HCEC 1CT (cell line): Measurements from ENCODE around the gene GADD45G.

Source experiments
- DNase-seq: peaks from one replicate; pipeline ENCODE4 v3.0.0-alpha.2; 2017

GADD45G gene

GRCh38 chr9:89592963-89593726 is 11.7 kb upstream of the GADD45G start:
- no peak for DNase-seq

GRCh38 chr9:89593727-89594427 is 10.9 kb upstream of the GADD45G start:
- no peak for DNase-seq

- DNase-seq: no peak
These were observed 9.8 kb upstream of the GADD45G start for GRCh38 chr9:89594811-89595550.

GRCh38 chr9:89595646-89596045 is 9.2 kb upstream of the GADD45G start:
- no peak for DNase-seq

- DNase-seq: no peak
These were observed 7.8 kb upstream of the GADD45G start for GRCh38 chr9:89596937-89597555.

- DNase-seq: peak; percentile 21
These were observed 7.0 kb upstream of the GADD45G start for GRCh38 chr9:89597711-89598362.

GRCh38 chr9:89598363-89598713 is 6.5 kb upstream of the GADD45G start:
- no peak for DNase-seq

GRCh38 chr9:89598926-89599325 is 5.9 kb upstream of the GADD45G start:
- no peak for DNase-seq

GRCh38 chr9:89600831-89601230 is 4.0 kb upstream of the GADD45G start:
- no peak for DNase-seq

- DNase-seq: no peak
These were observed 3.5 kb upstream of the GADD45G start for GRCh38 chr9:89601306-89601705.

GRCh38 chr9:89601856-89602562 is 2.8 kb upstream of the GADD45G start:
- no peak for DNase-seq

- DNase-seq: peak; percentile 48
These were observed 1.6 kb upstream of the GADD45G start for GRCh38 chr9:89602978-89603766.

GRCh38 chr9:89603767-89604665 is 796 bp upstream of the GADD45G start:
- no peak for DNase-seq

- DNase-seq: no peak
These were observed 745 bp downstream of the GADD45G start for GRCh38 chr9:89605465-89606048.

GRCh38 chr9:89606049-89606623 is 1.3 kb downstream of the GADD45G start:
- peak; percentile 33 for DNase-seq

- DNase-seq: peak; percentile 6
These were observed 2.0 kb downstream of the GADD45G start for GRCh38 chr9:89606624-89607311.

GRCh38 chr9:89608641-89609335 is 4.0 kb downstream of the GADD45G start:
- DNase-seq: no peak

- no peak for DNase-seq
These were observed 4.7 kb downstream of the GADD45G start for GRCh38 chr9:89609426-89610006.
